ENCODE data around the gene TNFSF13B. TPM values are rescaled to one million over a fixed set of nuclear protein-coding genes. Genes with fewer than 3 reads are reported as not detected.

Gene TNFSF13B
- total and polyA plus RNA-seq, 4 experiments from 2014 or later, result 35.8 to 54.6 (median 41.3) TPM

GRCh38 chr13:108281901-108282300, 12.4 kb downstream of the TNFSF13B start:
- Histone ChIP-seq H3K36me3 (ENCODE audit: insufficient read depth, low read length) (no peaks in the 10 kb centered on the region), H3K27ac (ENCODE audit: low read depth, low read length) (no peak overlapping the region), H3K4me3 (ENCODE audit: low read length in 2 of 2) (no peak overlapping the region), H3K9me3 (ENCODE audit: control insufficient read depth in 1 of 2, low read length in 2 of 2) (no peaks in the 10 kb centered on the region), H3K4me1 (ENCODE audit: insufficient read depth, low read length) (no peaks in the 10 kb centered on the region), H3K27me3 (ENCODE audit: insufficient read depth, low read length) (no peaks in the 10 kb centered on the region)
- no peaks in the 10 kb centered on the region for H3K27me3 Mint-ChIP-seq
- ChIA-PET POLR2A (ENCODE audit: partially characterized antibody) (interaction anchor here (0.8 kb wide), 1 partner anchor 11 kb away, joined by 3 read pairs; no protein-coding TSS in a partner anchor), CTCF (ENCODE audit: partially characterized antibody) (interaction anchor here (1.4 kb wide), 2 partner anchors 12 to 55 kb away, joined by 3 to 5 read pairs; no protein-coding TSS in a partner anchor)
- DNase-seq, result no peak
- no peak overlapping the region for H3K27ac Mint-ChIP-seq
- no peak overlapping the region for H3K4me3 Mint-ChIP-seq
- H3K9me3 Mint-ChIP-seq, result peaks cover 0 to 4% (median 0%) of the 10 kb centered on the region in 8 donors
- H3K36me3 Mint-ChIP-seq, result peaks cover 13 to 19% of the 10 kb centered on the region in 2 donors
- peaks cover 0 to 5% (median under 1%) of the 10 kb centered on the region in 4 donors for H3K4me1 Mint-ChIP-seq
- intact Hi-C loops (cut with micrococcal nuclease), result no loop called here

- peaks cover 0 to 2% (median 0%) of the 10 kb centered on the region in 8 donors for H3K9me3 Mint-ChIP-seq
- Histone ChIP-seq H3K4me3 (ENCODE audit: low read length in 2 of 2) (no peak overlapping the region), H3K27me3 (ENCODE audit: insufficient read depth, low read length) (no peaks in the 10 kb centered on the region), H3K9me3 (ENCODE audit: control insufficient read depth in 1 of 2, low read length in 2 of 2) (no peaks in the 10 kb centered on the region), H3K36me3 (ENCODE audit: insufficient read depth, low read length) (no peaks in the 10 kb centered on the region), H3K27ac (ENCODE audit: low read depth, low read length) (no peak overlapping the region), H3K4me1 (ENCODE audit: insufficient read depth, low read length) (no peaks in the 10 kb centered on the region)
- H3K4me3 Mint-ChIP-seq, result no peak overlapping the region
- H3K36me3 Mint-ChIP-seq, result peaks cover 13 to 17% of the 10 kb centered on the region in 2 donors
- intact Hi-C loops (cut with micrococcal nuclease), result no loop called here
- POLR2A ChIA-PET (ENCODE audit: partially characterized antibody), result no interaction called here
- H3K27me3 Mint-ChIP-seq, result no peaks in the 10 kb centered on the region
- H3K4me1 Mint-ChIP-seq, result peaks cover 0 to 5% (median under 1%) of the 10 kb centered on the region in 4 donors
- H3K27ac Mint-ChIP-seq, result no peak overlapping the region
- CTCF ChIA-PET (ENCODE audit: partially characterized antibody), result no interaction called here
- DNase-seq, result no peak
Measured at GRCh38 chr13:108283110-108283509, 13.6 kb downstream of the TNFSF13B start.

- POLR2A ChIA-PET (ENCODE audit: partially characterized antibody), result interaction anchor here (1.2 kb wide), 1 partner anchor 14 kb away, joined by 4 read pairs; no protein-coding TSS in a partner anchor
- intact Hi-C loops (cut with micrococcal nuclease), result no loop called here
Measured at GRCh38 chr13:108288741-108289140, 19.2 kb downstream of the TNFSF13B start.

GRCh38 chr13:108289819-108290218, 20.3 kb downstream of the TNFSF13B start:
- Histone ChIP-seq H3K9me3 (ENCODE audit: control insufficient read depth in 1 of 2, low read length in 2 of 2) (no peaks in the 10 kb centered on the region), H3K27ac (ENCODE audit: low read depth, low read length) (no peak overlapping the region), H3K36me3 (ENCODE audit: insufficient read depth, low read length) (no peaks in the 10 kb centered on the region), H3K27me3 (ENCODE audit: insufficient read depth, low read length) (no peaks in the 10 kb centered on the region), H3K4me1 (ENCODE audit: insufficient read depth, low read length) (no peaks in the 10 kb centered on the region), H3K4me3 (ENCODE audit: low read length in 2 of 2) (no peak overlapping the region)
- Mint-ChIP-seq H3K4me1 (peaks cover 0 to 16% (median 5%) of the 10 kb centered on the region in 4 donors), H3K9me3 (peaks cover 0 to 1% (median 0%) of the 10 kb centered on the region in 8 donors), H3K36me3 (peaks cover 0 to 7% of the 10 kb centered on the region in 2 donors), H3K27me3 (no peaks in the 10 kb centered on the region), H3K4me3 (peak overlapping the region in 2 of 8 donors; percentile 3 to 36), H3K27ac (peak overlapping the region in 1 of 7 donors; percentile 22)
- CTCF ChIA-PET (ENCODE audit: partially characterized antibody), result no interaction called here
- POLR2A ChIA-PET (ENCODE audit: partially characterized antibody), result no interaction called here
- DNase-seq, result no peak
- intact Hi-C loops (cut with micrococcal nuclease), result no loop called here

More at GRCh38 chr13:108288741-108289140, 19.2 kb downstream of the TNFSF13B start:
- H3K27ac ChIP-seq (ENCODE audit: low read depth, low read length), result no peak overlapping the region
- H3K27me3 Mint-ChIP-seq, result no peaks in the 10 kb centered on the region
- CTCF ChIA-PET (ENCODE audit: partially characterized antibody), result no interaction called here
- H3K36me3 Mint-ChIP-seq, result peaks cover 0 to 6% of the 10 kb centered on the region in 2 donors
- H3K4me1 Mint-ChIP-seq, result peaks cover 0 to 16% (median 5%) of the 10 kb centered on the region in 4 donors
- peaks cover 0 to 1% (median 0%) of the 10 kb centered on the region in 8 donors for H3K9me3 Mint-ChIP-seq
- DNase-seq, result no peak
- no peaks in the 10 kb centered on the region for H3K4me1 ChIP-seq (ENCODE audit: insufficient read depth, low read length)
- peak overlapping the region in 2 of 7 donors; percentile 7 to 13 for H3K27ac Mint-ChIP-seq
- H3K4me3 ChIP-seq (ENCODE audit: low read length in 2 of 2), result no peak overlapping the region
- no peak overlapping the region for H3K4me3 Mint-ChIP-seq
- no peaks in the 10 kb centered on the region for H3K9me3 ChIP-seq (ENCODE audit: control insufficient read depth in 1 of 2, low read length in 2 of 2)
- H3K36me3 ChIP-seq (ENCODE audit: insufficient read depth, low read length), result no peaks in the 10 kb centered on the region
- H3K27me3 ChIP-seq (ENCODE audit: insufficient read depth, low read length), result no peaks in the 10 kb centered on the region

- no peak for DNase-seq
- Mint-ChIP-seq H3K9me3 (peaks cover 0 to 16% (median 10%) of the 10 kb centered on the region in 8 donors), H3K36me3 (peaks cover 22 to 33% of the 10 kb centered on the region in 2 donors), H3K27me3 (no peaks in the 10 kb centered on the region), H3K4me3 (no peak overlapping the region), H3K4me1 (no peaks in the 10 kb centered on the region), H3K27ac (no peak overlapping the region)
- Histone ChIP-seq H3K4me3 (ENCODE audit: low read length in 2 of 2) (no peak overlapping the region), H3K4me1 (ENCODE audit: insufficient read depth, low read length) (no peaks in the 10 kb centered on the region), H3K36me3 (ENCODE audit: insufficient read depth, low read length) (no peaks in the 10 kb centered on the region), H3K27me3 (ENCODE audit: insufficient read depth, low read length) (no peaks in the 10 kb centered on the region), H3K9me3 (ENCODE audit: control insufficient read depth in 1 of 2, low read length in 2 of 2) (no peaks in the 10 kb centered on the region), H3K27ac (ENCODE audit: low read depth, low read length) (no peak overlapping the region)
- intact Hi-C loops (cut with micrococcal nuclease), result no loop called here
- ChIA-PET CTCF (ENCODE audit: partially characterized antibody) (no interaction called here), POLR2A (ENCODE audit: partially characterized antibody) (no interaction called here)
Measured at GRCh38 chr13:108297114-108297513, 27.6 kb downstream of the TNFSF13B start.

GRCh38 chr13:108302279-108302678, 32.8 kb downstream of the TNFSF13B start:
- DNase-seq, result no peak
- POLR2A ChIA-PET (ENCODE audit: partially characterized antibody), result no interaction called here
- no peaks in the 10 kb centered on the region for H3K9me3 ChIP-seq (ENCODE audit: control insufficient read depth in 1 of 2, low read length in 2 of 2)
- H3K27ac ChIP-seq (ENCODE audit: low read depth, low read length), result no peak overlapping the region
- Mint-ChIP-seq H3K9me3 (peaks cover 0 to 13% (median 8%) of the 10 kb centered on the region in 8 donors), H3K4me3 (no peak overlapping the region), H3K27me3 (no peaks in the 10 kb centered on the region), H3K36me3 (peaks cover 35 to 40% of the 10 kb centered on the region in 2 donors), H3K4me1 (peaks cover 9 to 24% (median 13%) of the 10 kb centered on the region in 4 donors), H3K27ac (no peak overlapping the region)
- no peaks in the 10 kb centered on the region for H3K36me3 ChIP-seq (ENCODE audit: insufficient read depth, low read length)
- peaks cover 19% of the 10 kb centered on the region for H3K4me1 ChIP-seq (ENCODE audit: insufficient read depth, low read length)
- CTCF ChIA-PET (ENCODE audit: partially characterized antibody), result no interaction called here
- H3K27me3 ChIP-seq (ENCODE audit: insufficient read depth, low read length), result no peaks in the 10 kb centered on the region
- H3K4me3 ChIP-seq (ENCODE audit: low read length in 2 of 2), result no peak overlapping the region
- intact Hi-C loops (cut with micrococcal nuclease), result no loop called here

- Mint-ChIP-seq H3K36me3 (peaks cover 26 to 34% of the 10 kb centered on the region in 2 donors), H3K4me1 (peaks cover 10 to 31% (median 14%) of the 10 kb centered on the region in 4 donors), H3K9me3 (peaks cover 0 to 9% (median 6%) of the 10 kb centered on the region in 8 donors), H3K27ac (peak overlapping the region in 3 of 7 donors; percentile 8 to 48 (median 17)), H3K4me3 (no peak overlapping the region), H3K27me3 (no peaks in the 10 kb centered on the region)
- no peak for DNase-seq
- intact Hi-C loops (cut with micrococcal nuclease), result no loop called here
- no peak overlapping the region for H3K27ac ChIP-seq (ENCODE audit: low read depth, low read length)
- H3K36me3 ChIP-seq (ENCODE audit: insufficient read depth, low read length), result no peaks in the 10 kb centered on the region
- no peak overlapping the region for H3K4me3 ChIP-seq (ENCODE audit: low read length in 2 of 2)
- H3K9me3 ChIP-seq (ENCODE audit: control insufficient read depth in 1 of 2, low read length in 2 of 2), result no peaks in the 10 kb centered on the region
- no peaks in the 10 kb centered on the region for H3K27me3 ChIP-seq (ENCODE audit: insufficient read depth, low read length)
- POLR2A ChIA-PET (ENCODE audit: partially characterized antibody), result interaction anchor here (1.2 kb wide), 1 partner anchor 35 kb away, joined by 3 read pairs; the partner anchor contains the start of gene TNFSF13B
- CTCF ChIA-PET (ENCODE audit: partially characterized antibody), result interaction anchor here (1.0 kb wide), 1 partner anchor 34 kb away, joined by 3 read pairs; no protein-coding TSS in a partner anchor
- peaks cover 26% of the 10 kb centered on the region for H3K4me1 ChIP-seq (ENCODE audit: insufficient read depth, low read length)
Measured at GRCh38 chr13:108304170-108305016, 34.9 kb downstream of the TNFSF13B start.
